GM12875 (cell line): ENCODE measurements around the gene GDF15.
"Not testable (repeated sequence)": the region's sequence is repeated elsewhere in the genome, so short reads cannot be mapped to it uniquely, and the experiment has no call there.

Experiments used
- H3K4me3 ChIP-seq: one replicate; pipeline ENCODE4 v1.5.1; 2011; ENCODE audit warnings: low read depth, low read length, control low read depth
- TF ChIP-seq, protein P1 (sequence below): IDR thresholded peaks from 2 replicates; pipeline ENCODE4 v1.5.1; 2011; ENCODE audit warnings: low read depth, mild to moderate bottlenecking, control low read depth, inconsistent platforms, low read length, moderate library complexity, borderline replicate concordance; ENCODE audit not compliant: insufficient read depth

Gene GDF15

DNA sequence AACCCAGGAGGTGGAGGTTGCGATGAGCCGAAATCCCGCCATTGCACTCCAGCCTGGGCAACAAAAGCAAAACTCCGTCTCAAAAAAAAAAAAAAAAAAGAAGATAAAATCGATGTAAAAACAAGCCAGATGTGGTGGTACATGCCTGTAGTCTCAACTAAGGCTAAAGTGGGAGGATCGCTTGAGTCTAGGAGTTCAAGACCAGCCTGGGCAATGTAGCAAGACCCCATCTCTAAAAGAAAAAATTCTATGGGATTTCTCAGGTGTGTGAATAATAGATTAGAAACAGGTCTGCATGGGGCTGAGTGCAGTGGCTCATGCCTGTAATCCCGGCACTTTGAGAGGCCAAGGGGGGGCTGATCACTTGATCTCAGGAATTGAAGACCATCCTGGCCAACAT lies 34.4 kb upstream of the GDF15 start:
- no peak overlapping the region for H3K4me3 ChIP-seq
- TF ChIP-seq, protein P1, sequence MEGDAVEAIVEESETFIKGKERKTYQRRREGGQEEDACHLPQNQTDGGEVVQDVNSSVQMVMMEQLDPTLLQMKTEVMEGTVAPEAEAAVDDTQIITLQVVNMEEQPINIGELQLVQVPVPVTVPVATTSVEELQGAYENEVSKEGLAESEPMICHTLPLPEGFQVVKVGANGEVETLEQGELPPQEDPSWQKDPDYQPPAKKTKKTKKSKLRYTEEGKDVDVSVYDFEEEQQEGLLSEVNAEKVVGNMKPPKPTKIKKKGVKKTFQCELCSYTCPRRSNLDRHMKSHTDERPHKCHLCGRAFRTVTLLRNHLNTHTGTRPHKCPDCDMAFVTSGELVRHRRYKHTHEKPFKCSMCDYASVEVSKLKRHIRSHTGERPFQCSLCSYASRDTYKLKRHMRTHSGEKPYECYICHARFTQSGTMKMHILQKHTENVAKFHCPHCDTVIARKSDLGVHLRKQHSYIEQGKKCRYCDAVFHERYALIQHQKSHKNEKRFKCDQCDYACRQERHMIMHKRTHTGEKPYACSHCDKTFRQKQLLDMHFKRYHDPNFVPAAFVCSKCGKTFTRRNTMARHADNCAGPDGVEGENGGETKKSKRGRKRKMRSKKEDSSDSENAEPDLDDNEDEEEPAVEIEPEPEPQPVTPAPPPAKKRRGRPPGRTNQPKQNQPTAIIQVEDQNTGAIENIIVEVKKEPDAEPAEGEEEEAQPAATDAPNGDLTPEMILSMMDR, result no peak

DNA sequence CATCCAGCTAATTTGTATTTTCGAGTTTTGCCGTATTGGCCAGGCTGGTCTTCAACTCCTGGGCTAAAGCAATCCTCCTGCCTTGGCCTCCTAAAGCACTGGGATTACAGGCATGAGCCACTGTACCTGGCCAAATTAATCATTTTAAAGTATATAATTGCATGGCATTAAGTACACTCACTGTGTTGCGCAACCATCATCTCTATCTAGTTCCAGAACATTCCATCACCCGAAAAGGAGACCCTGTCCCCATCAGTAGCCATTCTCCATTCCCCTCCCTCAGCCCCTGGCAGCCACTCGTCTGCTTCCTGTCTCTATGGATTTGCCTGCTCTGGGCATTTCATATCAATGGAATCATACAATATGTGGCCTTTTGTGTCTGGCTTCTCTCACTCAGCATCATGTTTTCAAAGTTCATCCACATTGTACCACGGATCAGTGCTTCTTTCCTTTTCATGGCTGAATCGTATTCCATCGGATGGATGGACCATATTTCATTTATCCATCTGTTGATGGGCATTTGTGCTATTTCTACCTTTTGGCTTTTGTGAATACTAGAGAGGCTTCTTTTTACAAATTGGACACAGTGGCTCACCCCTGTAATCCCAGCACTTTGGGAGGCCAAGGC lies 32.5 kb upstream of the GDF15 start:
- TF ChIP-seq, protein P1, result no peak
- no peak overlapping the region for H3K4me3 ChIP-seq

DNA sequence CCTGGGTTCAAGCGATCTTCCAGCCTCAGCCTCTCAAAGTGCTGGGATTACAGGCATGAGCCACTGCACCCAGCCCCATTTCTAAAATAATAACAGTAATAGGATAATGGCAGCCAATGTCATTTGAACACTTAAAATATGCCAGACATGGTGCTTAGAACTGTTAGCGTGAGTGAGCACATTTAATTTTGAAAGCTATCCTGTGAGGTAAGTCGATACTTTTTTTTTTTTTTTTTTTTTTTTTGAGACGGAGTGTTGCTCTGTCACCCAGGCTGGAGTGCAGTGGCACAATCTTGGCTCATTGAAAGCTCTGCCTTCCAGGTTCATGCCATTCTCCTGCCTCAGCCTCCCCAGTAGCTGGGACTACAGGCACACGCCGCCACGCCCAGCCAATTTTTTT lies 31.2 kb upstream of the GDF15 start:
- not testable (repeated sequence) for H3K4me3 ChIP-seq

DNA sequence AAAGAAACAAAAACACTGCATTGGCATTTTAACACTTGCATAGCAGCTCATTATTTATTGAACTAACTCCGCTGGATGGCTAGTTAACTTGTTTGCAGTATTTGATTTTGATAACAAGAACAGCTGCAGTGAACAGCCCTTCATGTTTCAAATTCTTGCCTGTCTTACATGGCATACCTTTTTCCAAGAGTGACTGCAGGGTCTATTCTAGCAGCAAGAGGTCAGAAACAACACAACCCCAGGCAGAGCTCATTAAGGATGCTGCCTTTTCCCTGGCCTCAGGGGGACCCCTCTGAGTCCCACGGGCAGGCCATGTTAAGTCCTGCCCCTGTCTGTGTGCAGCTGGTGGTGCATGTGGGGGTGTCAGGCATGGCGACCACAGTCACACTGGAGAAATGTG lies 28.9 kb upstream of the GDF15 start:
- TF ChIP-seq, protein P1, result no peak
- no peak overlapping the region for H3K4me3 ChIP-seq

DNA sequence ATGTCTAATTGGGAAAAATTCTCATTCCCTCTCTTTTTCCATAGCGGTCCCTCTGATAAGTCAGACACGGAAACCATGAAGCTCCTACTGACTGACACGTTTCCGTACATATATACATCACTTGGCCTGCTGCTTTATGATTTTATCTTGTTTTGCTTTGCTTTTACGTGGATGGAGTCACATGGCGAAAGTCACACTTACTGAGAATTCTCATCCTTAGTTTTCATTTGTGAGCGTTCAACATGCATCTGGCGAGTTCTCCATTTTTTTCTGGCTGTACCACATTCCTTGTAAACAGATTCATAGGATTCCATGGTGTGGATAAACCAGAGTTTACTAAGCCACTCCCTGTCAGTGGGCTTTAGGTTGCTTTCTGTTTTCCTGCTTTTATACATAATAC lies 24.3 kb upstream of the GDF15 start:
- TF ChIP-seq, protein P1, result no peak
- H3K4me3 ChIP-seq, result no peak overlapping the region

DNA sequence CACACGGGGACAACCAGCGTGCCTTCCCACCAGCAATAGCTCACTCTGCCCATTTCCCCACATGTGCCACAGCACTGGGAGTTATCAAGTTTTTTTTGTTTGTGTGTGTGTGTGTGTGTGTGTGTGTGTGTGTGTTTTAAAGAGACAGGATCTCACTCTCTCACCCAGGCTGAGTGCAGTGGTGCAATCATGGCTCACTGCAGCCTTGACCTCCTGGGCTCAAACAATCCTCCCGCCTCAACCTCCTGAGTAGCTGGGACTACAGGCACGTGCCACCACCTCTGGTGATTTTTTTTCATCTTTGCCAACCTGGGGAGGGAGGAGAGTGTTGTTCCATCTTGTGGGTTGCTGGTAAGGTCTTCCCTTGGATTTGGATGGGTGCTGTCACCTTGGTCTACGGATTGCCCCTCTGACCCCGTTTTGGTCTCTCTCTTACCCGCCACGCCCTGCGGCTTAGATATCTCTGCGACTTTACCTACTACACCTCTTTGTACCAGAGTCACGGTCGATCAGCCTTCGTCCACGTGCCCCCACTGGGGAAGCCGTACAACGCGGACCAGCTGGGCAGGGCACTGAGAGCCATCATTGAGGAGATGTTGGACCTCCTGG lies 22.9 kb upstream of the GDF15 start:
- H3K4me3 ChIP-seq, result no peak overlapping the region
- TF ChIP-seq, protein P1, result no peak

DNA sequence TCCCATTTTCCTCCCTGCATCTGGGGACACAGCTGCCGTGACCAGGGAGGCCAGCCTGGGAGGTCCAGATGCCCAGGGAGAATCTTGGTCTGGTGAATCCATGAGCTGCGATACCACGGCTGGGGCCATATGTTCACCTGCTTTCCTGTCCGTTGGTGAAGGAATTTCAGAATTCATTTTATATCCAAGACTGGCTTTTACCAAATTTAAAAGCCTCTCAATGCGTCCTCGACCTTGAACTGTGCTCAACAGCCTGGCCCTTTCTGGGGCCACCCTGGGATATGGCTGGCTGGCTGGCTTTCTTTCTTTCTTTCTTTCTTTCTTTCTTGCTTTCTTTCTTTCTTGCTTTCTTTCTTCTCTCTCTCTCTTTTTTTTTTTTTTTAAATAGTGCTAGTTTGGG lies 22.2 kb upstream of the GDF15 start:
- TF ChIP-seq, protein P1, result no peak
- H3K4me3 ChIP-seq, result no peak overlapping the region

DNA sequence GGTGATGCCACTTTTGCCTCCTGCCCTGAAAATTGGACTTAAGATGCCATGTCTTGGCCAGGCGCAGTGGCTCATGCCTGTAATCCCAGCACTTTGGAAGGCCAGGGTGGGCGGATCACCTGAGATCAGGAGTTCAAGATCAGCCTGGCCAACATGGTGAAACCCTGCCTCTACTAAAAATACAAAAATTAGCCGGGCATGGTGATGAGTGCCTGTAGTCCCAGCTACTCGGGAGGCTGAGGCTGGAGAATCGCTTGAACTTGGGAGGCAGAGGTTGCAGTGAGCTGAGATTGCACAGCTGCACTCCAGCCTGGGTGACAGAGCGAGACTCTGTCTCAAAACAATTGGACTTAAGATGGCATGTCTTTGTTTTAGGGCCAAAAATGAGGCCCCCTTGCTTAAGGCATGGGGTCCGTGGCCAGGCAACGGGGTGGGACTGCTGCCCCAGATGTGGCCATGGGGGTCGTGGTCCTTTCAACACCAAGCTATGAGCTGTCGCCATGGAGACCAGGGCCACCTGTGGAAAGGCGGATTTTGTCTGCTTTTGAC lies 21.6 kb upstream of the GDF15 start:
- not testable (repeated sequence) for H3K4me3 ChIP-seq
